ENCODE measurements around the gene DKK3.

- TF ChIP-seq CTCF (IDR thresholded peaks at IDR 0.05) (no peak), POLR2A (IDR thresholded peaks at IDR 0.05) (no peak)
These were observed 1.2 kb downstream of the DKK3 start for GRCh38 chr11:12007230-12007593.

Data from right lobe of liver (tissue), 4 donors.